IPS DF 4.7 (cell line): ENCODE data around the gene LIN7C.

ENCODE experiments used
- DNase-seq: peaks from one replicate; pipeline ENCODE4 v3.0.0-alpha.2; 2013; ENCODE audit warnings: low spot score; ENCODE audit errors: extremely low read depth

LIN7C gene

GRCh38 chr11:27447288-27448183 lies 59.0 kb downstream of the LIN7C start:
- DNase-seq: no peak

GRCh38 chr11:27445625-27446024 lies 60.9 kb downstream of the LIN7C start:
- DNase-seq: no peak

GRCh38 chr11:27444801-27445215 lies 61.8 kb downstream of the LIN7C start:
- DNase-seq: peak; percentile 82
